Measurements from ENCODE around the gene COL6A6. TPM values are rescaled to one million over a fixed set of nuclear protein-coding genes. Genes with fewer than 3 reads are reported as not detected.

COL6A6 gene
- total RNA-seq, 8 experiments from 2014 or later, result 0.10 to 0.63 (median 0.23) TPM

- ATAC-seq (replicated peaks in 6 of 8), result no peak
- Histone ChIP-seq H3K4me1 (replicated peaks in 1 of 2) (no peaks in the 10 kb centered on the region), H3K4me3 (no peak overlapping the region), H3K27ac (no peak overlapping the region)
- 0 to 88% (median 33%) methylated on average over 1 of the region's 1 CpG; no CpG with 5 or more reads in 3 of the 10 experiments for WGBS, 10 experiments
- in situ Hi-C loops (cut with MboI; ENCODE audit: low pct_unique_long_range_greater_than_20kb in 2 of 9, low sequenced_read_pairs in 9 of 9, unreplicated experiment in 9 of 9), result no loop called here
These were observed 2.3 kb upstream of the COL6A6 start for GRCh38 chr3:130514681-130515080.

GRCh38 chr3:130515755-130516154 lies 1.2 kb upstream of the COL6A6 start:
- in situ Hi-C loops (cut with MboI; ENCODE audit: low pct_unique_long_range_greater_than_20kb in 2 of 9, low sequenced_read_pairs in 9 of 9, unreplicated experiment in 9 of 9), result no loop called here
- ATAC-seq (replicated peaks in 6 of 8), result no peak
- 0 to 100% (median 86%) methylated on average over 1 to 2 of the region's 2 CpGs; no CpG with 5 or more reads in 1 of the 10 experiments for WGBS, 10 experiments

GRCh38 chr3:130517602-130518001 lies 625 bp downstream of the COL6A6 start:
- H3K4me3 ChIP-seq, result no peak overlapping the region
- no peaks in the 10 kb centered on the region for H3K4me1 ChIP-seq (replicated peaks in 1 of 2)
- 0 to 90% (median 40%) methylated on average over 1 to 11 of the region's 11 CpGs; no CpG with 5 or more reads in 1 of the 10 experiments for WGBS, 10 experiments
- in situ Hi-C loops (cut with MboI; ENCODE audit: low pct_unique_long_range_greater_than_20kb in 2 of 9, low sequenced_read_pairs in 9 of 9, unreplicated experiment in 9 of 9), result no loop called here
- ATAC-seq (replicated peaks in 6 of 8), result peak in 3 of 8 experiments; percentile 28 to 31 (median 28)
- no peak overlapping the region for H3K27ac ChIP-seq

More at GRCh38 chr3:130515755-130516154, 1.2 kb upstream of the COL6A6 start:
- no peaks in the 10 kb centered on the region for H3K4me1 ChIP-seq (replicated peaks in 1 of 2)
- no peak overlapping the region for H3K27ac ChIP-seq
- H3K4me3 ChIP-seq, result no peak overlapping the region

- 5 to 100% (median 78%) methylated on average over 1 to 4 of the region's 4 CpGs for WGBS, 10 experiments
- in situ Hi-C loops (cut with MboI; ENCODE audit: low pct_unique_long_range_greater_than_20kb in 2 of 9, low sequenced_read_pairs in 9 of 9, unreplicated experiment in 9 of 9), result no loop called here
- Histone ChIP-seq H3K27ac (no peak overlapping the region), H3K4me1 (replicated peaks in 1 of 2) (no peaks in the 10 kb centered on the region), H3K4me3 (no peak overlapping the region)
- no peak for ATAC-seq (replicated peaks in 6 of 8)
These were observed 2.8 kb downstream of the COL6A6 start for GRCh38 chr3:130519754-130520153.

- ATAC-seq (replicated peaks in 6 of 8), result no peak
- in situ Hi-C loops (cut with MboI; ENCODE audit: low pct_unique_long_range_greater_than_20kb in 2 of 9, low sequenced_read_pairs in 9 of 9, unreplicated experiment in 9 of 9), result no loop called here
- H3K4me1 ChIP-seq (replicated peaks in 1 of 2), result no peaks in the 10 kb centered on the region
- 40 to 100% (median 80%) methylated on average over 1 of the region's 2 CpGs; no CpG with 5 or more reads in 7 of the 10 experiments for WGBS, 10 experiments
- no peak overlapping the region for H3K27ac ChIP-seq
- H3K4me3 ChIP-seq, result no peak overlapping the region
These were observed 5.4 kb downstream of the COL6A6 start for GRCh38 chr3:130522399-130522798.

- Histone ChIP-seq H3K27ac (no peak overlapping the region), H3K4me3 (no peak overlapping the region), H3K4me1 (replicated peaks in 1 of 2) (no peaks in the 10 kb centered on the region)
- in situ Hi-C loops (cut with MboI; ENCODE audit: low pct_unique_long_range_greater_than_20kb in 2 of 9, low sequenced_read_pairs in 9 of 9, unreplicated experiment in 9 of 9), result loop anchor here in 1 of 9 experiments (25.0 kb wide), 1 partner anchor 240 kb away; no protein-coding TSS in a partner anchor
- WGBS, 10 experiments, result 0 to 100% (median 82%) methylated on average over 1 of the region's 1 CpG; no CpG with 5 or more reads in 2 of the 10 experiments
- no peak for ATAC-seq (replicated peaks in 6 of 8)
These were observed 10.4 kb downstream of the COL6A6 start for GRCh38 chr3:130527426-130527825.

- Histone ChIP-seq H3K27ac (no peak overlapping the region), H3K4me3 (no peak overlapping the region), H3K4me1 (replicated peaks in 1 of 2) (no peaks in the 10 kb centered on the region)
- ATAC-seq (replicated peaks in 6 of 8), result no peak
- 33 to 80% (median 60%) methylated on average over 1 of the region's 1 CpG; no CpG with 5 or more reads in 5 of the 10 experiments for WGBS, 10 experiments
- in situ Hi-C loops (cut with MboI; ENCODE audit: low pct_unique_long_range_greater_than_20kb in 2 of 9, low sequenced_read_pairs in 9 of 9, unreplicated experiment in 9 of 9), result loop anchor here in 1 of 9 experiments (25.0 kb wide), 1 partner anchor 241 kb away; no protein-coding TSS in a partner anchor
These were observed 11.1 kb downstream of the COL6A6 start for GRCh38 chr3:130528120-130528519.

GRCh38 chr3:130529486-130530215 lies 12.7 kb downstream of the COL6A6 start:
- ATAC-seq (replicated peaks in 6 of 8), result no peak
- no peak overlapping the region for H3K27ac ChIP-seq
- H3K4me3 ChIP-seq, result no peak overlapping the region
- no peaks in the 10 kb centered on the region for H3K4me1 ChIP-seq (replicated peaks in 1 of 2)
- in situ Hi-C loops (cut with MboI; ENCODE audit: low pct_unique_long_range_greater_than_20kb in 2 of 9, low sequenced_read_pairs in 9 of 9, unreplicated experiment in 9 of 9), result loop anchor here in 1 of 9 experiments (25.0 kb wide), 1 partner anchor 242 kb away; no protein-coding TSS in a partner anchor
- 0 to 54% (median 41%) methylated on average over 1 to 4 of the region's 5 CpGs; no CpG with 5 or more reads in 4 of the 10 experiments for WGBS, 10 experiments

GRCh38 chr3:130533247-130533646 lies 16.3 kb downstream of the COL6A6 start:
- 33 to 100% (median 67%) methylated on average over 1 to 2 of the region's 2 CpGs; no CpG with 5 or more reads in 1 of the 10 experiments for WGBS, 10 experiments
- Histone ChIP-seq H3K4me3 (no peak overlapping the region), H3K4me1 (replicated peaks in 1 of 2) (peaks cover 0 to 3% of the 10 kb centered on the region in 2 donors), H3K27ac (no peak overlapping the region)
- ATAC-seq (replicated peaks in 6 of 8), result no peak
- in situ Hi-C loops (cut with MboI; ENCODE audit: low pct_unique_long_range_greater_than_20kb in 2 of 9, low sequenced_read_pairs in 9 of 9, unreplicated experiment in 9 of 9), result loop anchor here in 1 of 9 experiments (25.0 kb wide), 1 partner anchor 246 kb away; no protein-coding TSS in a partner anchor

- no peak overlapping the region for H3K4me3 ChIP-seq
- peaks cover 0 to 3% of the 10 kb centered on the region in 2 donors for H3K4me1 ChIP-seq (replicated peaks in 1 of 2)
- peak in 1 of 8 experiments; percentile 17 for ATAC-seq (replicated peaks in 6 of 8)
- in situ Hi-C loops (cut with MboI; ENCODE audit: low pct_unique_long_range_greater_than_20kb in 2 of 9, low sequenced_read_pairs in 9 of 9, unreplicated experiment in 9 of 9), result loop anchor here in 1 of 9 experiments (25.0 kb wide), 1 partner anchor 250 kb away; no protein-coding TSS in a partner anchor
- no peak overlapping the region for H3K27ac ChIP-seq
- 0 to 88% (median 20%) methylated on average over 1 of the region's 1 CpG; no CpG with 5 or more reads in 1 of the 10 experiments for WGBS, 10 experiments
These were observed 20.8 kb downstream of the COL6A6 start for GRCh38 chr3:130537673-130538304.

GRCh38 chr3:130539005-130539404 lies 22.0 kb downstream of the COL6A6 start:
- Histone ChIP-seq H3K27ac (no peak overlapping the region), H3K4me3 (no peak overlapping the region), H3K4me1 (replicated peaks in 1 of 2) (peaks cover 0 to 3% of the 10 kb centered on the region in 2 donors)
- WGBS, 10 experiments, result 0 to 52% methylated on average over 1 to 3 of the region's 6 CpGs; no CpG with 5 or more reads in 8 of the 10 experiments
- peak in 4 of 8 experiments; percentile 34 to 84 (median 70) for ATAC-seq (replicated peaks in 6 of 8)
- in situ Hi-C loops (cut with MboI; ENCODE audit: low pct_unique_long_range_greater_than_20kb in 2 of 9, low sequenced_read_pairs in 9 of 9, unreplicated experiment in 9 of 9), result loop anchor here in 1 of 9 experiments (25.0 kb wide), 1 partner anchor 252 kb away; no protein-coding TSS in a partner anchor

- ATAC-seq (replicated peaks in 6 of 8), result no peak
- no peaks in the 10 kb centered on the region for H3K4me1 ChIP-seq (replicated peaks in 1 of 2)
- no peak overlapping the region for H3K4me3 ChIP-seq
- WGBS, 10 experiments, result 79 to 100% (median 91%) methylated on average over 2 to 3 of the region's 3 CpGs
- in situ Hi-C loops (cut with MboI; ENCODE audit: low pct_unique_long_range_greater_than_20kb in 2 of 9, low sequenced_read_pairs in 9 of 9, unreplicated experiment in 9 of 9), result loop anchor here in 2 of 9 experiments (5.0 to 25.0 kb wide), 2 partner anchors 256 to 266 kb away; no protein-coding TSS in a partner anchor
- no peak overlapping the region for H3K27ac ChIP-seq
These were observed 26.3 kb downstream of the COL6A6 start for GRCh38 chr3:130543322-130543721.
